HCT116 (cell line): ENCODE results near the gene GSN.

Experiments
- CTCF ChIP-seq, 3 experiments: fragments of 200-600 bp in 1 of 3; sonication (generic) in 1 of 3; IDR thresholded peaks in 2 of 3; conservative IDR thresholded peaks in 1 of 3; 2 replicates each; pipeline ENCODE4 v1.5.1; 2012 to 2017; ENCODE audit warnings: low read depth in 2 of 3, low read length in 2 of 3, antibody characterized with exemption in 1 of 3, borderline replicate concordance in 1 of 3, control low read depth in 1 of 3, mild to moderate bottlenecking in 1 of 3, mixed read lengths in 1 of 3, mixed run types in 1 of 3, moderate library complexity in 1 of 3; ENCODE audit not compliant: insufficient read depth in 1 of 3
- EGR1 ChIP-seq: IDR thresholded peaks from 2 replicates; pipeline ENCODE4 v1.6.1; 2012; ENCODE audit warnings: low read depth
- EZH2 ChIP-seq: fragments of 200-600 bp; sonication (generic); IDR thresholded peaks from 2 replicates; pipeline ENCODE4 v1.6.1; 2017; ENCODE audit warnings: antibody characterized with exemption, mixed run types
- EZH2phosphoT487 ChIP-seq: fragments of 200-600 bp; IDR thresholded peaks from 2 replicates; pipeline ENCODE4 v1.6.1; 2018; ENCODE audit warnings: antibody characterized with exemption, borderline replicate concordance
- JUND ChIP-seq: IDR thresholded peaks from 2 replicates; pipeline ENCODE4 v1.6.1; 2012
- POLR2A ChIP-seq: IDR thresholded peaks from 2 replicates; pipeline ENCODE4 v1.7.0; 2011; ENCODE audit warnings: borderline replicate concordance; ENCODE audit not compliant: insufficient read depth, insufficient read length; ENCODE audit errors: extremely low read depth
- POLR2AphosphoS5 ChIP-seq: IDR thresholded peaks from 2 replicates; pipeline ENCODE4 v1.6.1; 2011; ENCODE audit warnings: mild to moderate bottlenecking, low read depth, low read length, moderate library complexity
- RAD21 ChIP-seq: IDR thresholded peaks from 2 replicates; pipeline ENCODE4 v1.6.1; 2012; ENCODE audit warnings: low read depth, mild to moderate bottlenecking
- REST ChIP-seq: IDR thresholded peaks from 2 replicates; pipeline ENCODE4 v1.6.1; 2012; ENCODE audit warnings: low read depth
- TCF7L2 ChIP-seq: IDR thresholded peaks from 2 replicates; pipeline ENCODE4 v1.7.0; 2011; ENCODE audit warnings: borderline replicate concordance, inconsistent platforms; ENCODE audit not compliant: insufficient read depth, insufficient read length; ENCODE audit errors: extremely low read depth

- TF ChIP-seq EGR1 (no peak), EZH2phosphoT487 (no peak), EZH2 (no peak), TCF7L2 (no peak), REST (no peak), CTCF (IDR thresholded peaks at IDR 0.05 in 2 of 3, conservative IDR thresholded peaks at IDR 0.05 in 1 of 3; ENCODE audit: borderline replicate concordance in 1 of 3, insufficient read depth in 1 of 3, low read depth in 2 of 3, low read length in 2 of 3) (no peak), POLR2A (no peak), POLR2AphosphoS5 (no peak), RAD21 (no peak), JUND (no peak)
Measured at GRCh38 chr9:121225240-121225639, 42.7 kb upstream of the GSN start.
